ENCODE measurements around the gene CYB5R3. TPM values are rescaled to one million over a fixed set of nuclear protein-coding genes. Genes with fewer than 3 reads are reported as not detected.
"Not testable (repeated sequence)": the region's sequence is repeated elsewhere in the genome, so short reads cannot be mapped to it uniquely, and the experiment has no call there.

Gene CYB5R3
- total RNA-seq, 1 experiment from 2014 or later, result 80.4 TPM

DNA sequence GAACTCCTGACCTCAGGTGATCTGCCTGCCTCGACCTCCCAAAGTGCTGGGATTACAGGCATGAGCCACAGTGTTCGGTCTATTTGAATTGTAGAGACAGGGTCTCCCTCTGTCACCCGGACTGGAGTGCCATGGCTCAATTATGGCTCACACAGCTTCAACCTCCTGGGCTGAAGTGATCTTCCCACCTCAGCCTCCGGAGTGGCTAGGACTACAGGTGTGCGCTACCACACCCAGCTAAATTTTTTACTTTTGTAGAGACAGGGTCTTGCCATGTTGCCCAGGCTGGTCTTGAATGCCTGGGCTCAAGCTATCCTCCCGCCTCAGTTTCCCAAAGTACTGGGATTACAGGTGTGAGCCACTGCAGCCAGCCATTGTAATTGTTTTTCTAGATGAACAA, 81.2 kb downstream of the CYB5R3 start:
- DNase-seq (ENCODE audit: low read depth), result not testable (repeated sequence)

Other genes with a start within 250 kb of the CYB5R3 start
- not detected in 2 replicates for gene NFAM1, start 217.0 kb downstream of the CYB5R3 start, total RNA-seq (2014; rRNA removed; shearing (Covaris generic))
- 18.4 and 24.2 TPM in 2 replicates for gene RRP7A, start 129.6 kb downstream of the CYB5R3 start, total RNA-seq (2014; rRNA removed; shearing (Covaris generic))
- gene SERHL2, start 95.4 kb downstream of the CYB5R3 start, total RNA-seq (2014; rRNA removed; shearing (Covaris generic)), result 0.15 and 0.22 TPM in 2 replicates
- 22.6 and 28.3 TPM in 2 replicates for gene POLDIP3, start 34.5 kb downstream of the CYB5R3 start, total RNA-seq (2014; rRNA removed; shearing (Covaris generic))
- not detected in 2 replicates for gene ATP5MGL, start 8.8 kb downstream of the CYB5R3 start, total RNA-seq (2014; rRNA removed; shearing (Covaris generic))
- 2.5 and 2.9 TPM in 2 replicates for gene A4GALT, start 71.5 kb upstream of the CYB5R3 start, total RNA-seq (2014; rRNA removed; shearing (Covaris generic))
- 41.2 and 64.6 TPM in 2 replicates for gene ARFGAP3, start 207.9 kb upstream of the CYB5R3 start, total RNA-seq (2014; rRNA removed; shearing (Covaris generic))